ENCODE measurements around the gene MRE11. TPM values are rescaled to one million over a fixed set of nuclear protein-coding genes. Genes with fewer than 3 reads are reported as not detected.
A peak's percentile ranks its signal among the peaks of the same experiment; 100 is the strongest.

The MRE11 gene
- total RNA-seq (2014; rRNA removed; shearing (Covaris generic)) = 22.9 and 30.9 TPM in 2 replicates

DNA sequence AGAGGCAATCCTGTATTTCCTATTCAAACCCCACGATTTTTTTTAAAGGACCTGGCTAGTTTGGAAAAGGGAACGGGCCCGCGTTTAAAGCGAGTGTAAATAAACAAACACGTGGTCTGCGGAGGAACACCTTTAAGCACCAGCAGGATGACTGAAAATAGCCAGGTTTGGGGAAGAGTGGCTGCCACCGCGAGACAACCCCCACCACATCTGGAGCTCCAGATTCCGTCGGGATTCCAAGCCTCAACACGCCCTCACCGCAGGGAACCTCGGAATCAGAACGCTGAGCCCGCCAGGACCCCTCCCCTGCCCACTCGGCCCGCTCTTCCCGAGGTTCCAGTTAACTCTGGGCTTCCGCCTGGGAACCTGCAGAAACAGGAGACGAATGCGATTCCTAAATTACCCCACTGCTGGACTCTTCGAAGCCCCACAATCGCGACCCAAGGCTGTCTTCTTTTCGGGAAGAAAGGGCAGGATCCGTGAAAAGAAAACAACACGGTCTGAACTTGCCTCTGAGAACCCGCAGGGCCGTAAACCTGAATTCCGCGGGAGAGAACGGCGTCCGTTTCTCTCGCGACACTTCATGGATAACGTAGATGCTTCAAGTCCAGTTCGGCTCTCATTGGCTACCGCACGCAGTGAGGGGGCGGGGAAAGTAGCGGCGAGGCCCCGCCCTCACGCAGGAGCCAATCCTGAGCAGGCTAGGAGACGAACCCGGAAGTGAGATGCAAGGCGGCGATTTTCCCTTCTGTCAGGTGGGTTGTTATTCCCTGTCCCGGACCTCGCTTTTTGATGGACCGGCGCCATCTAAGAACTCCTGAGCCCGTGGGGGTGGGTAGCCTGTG lies at the start of gene MRE11, which contains the start of gene ANKRD49:
TSS of gene MRE11 (minus strand) at position 564 of the 845 bp plus-strand sequence. CDS start 1,043 bp downstream, outside the sequence.
TSS of gene ANKRD49 (plus strand) at position 704 of the 845 bp plus-strand sequence. CDS start 2,710 bp downstream, outside the sequence.
- peak; percentile 98 for DNase-seq (ENCODE audit: low spot score)

DNA sequence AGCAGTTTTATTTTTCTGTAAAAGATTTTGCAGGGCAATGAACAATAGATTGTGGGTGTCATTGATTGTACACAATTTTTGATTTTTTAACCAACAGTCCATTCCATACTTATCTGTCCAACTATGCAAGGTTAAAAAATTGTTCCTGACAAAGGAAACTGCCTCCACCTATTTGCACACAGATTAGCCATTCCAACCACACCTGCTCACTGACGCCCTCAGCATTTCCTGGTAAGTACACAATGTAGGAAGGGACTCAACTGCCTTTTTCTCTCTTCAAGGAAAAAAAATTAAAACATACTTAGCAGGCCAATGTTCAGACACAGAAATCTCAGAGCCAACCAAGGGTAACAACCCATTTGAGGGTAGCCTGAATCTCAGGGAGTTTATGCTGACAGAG lies 45.8 kb upstream of the MRE11 start:
- no peak for DNase-seq (ENCODE audit: low spot score)

DNA sequence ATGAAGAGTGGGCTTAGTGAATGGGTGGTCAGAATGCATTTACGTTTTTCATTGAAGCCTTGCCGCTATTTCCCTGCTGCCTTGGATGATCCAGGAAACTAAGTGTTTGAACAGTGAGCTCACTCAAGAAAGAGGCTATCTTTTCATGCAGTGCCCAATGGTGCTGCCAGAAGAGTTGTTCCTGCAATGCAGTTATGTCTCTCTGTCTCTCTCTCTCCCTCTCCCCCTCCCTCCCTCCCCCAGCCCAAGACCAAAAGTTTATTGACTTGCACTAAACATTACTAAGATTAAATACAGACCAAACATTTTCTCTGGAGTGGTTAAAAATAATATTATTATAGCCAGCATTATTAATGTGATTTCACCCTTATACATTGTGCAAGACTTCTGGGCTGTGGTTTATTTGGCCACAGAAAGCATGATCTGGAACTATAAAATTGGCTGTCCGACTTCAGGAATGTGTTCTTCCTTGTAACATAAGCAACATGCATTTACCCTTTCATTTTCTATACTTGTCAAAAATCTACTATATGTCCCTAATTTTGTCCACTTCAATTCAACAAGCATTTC lies 43.5 kb upstream of the MRE11 start:
- no peak for DNase-seq (ENCODE audit: low spot score)

DNA sequence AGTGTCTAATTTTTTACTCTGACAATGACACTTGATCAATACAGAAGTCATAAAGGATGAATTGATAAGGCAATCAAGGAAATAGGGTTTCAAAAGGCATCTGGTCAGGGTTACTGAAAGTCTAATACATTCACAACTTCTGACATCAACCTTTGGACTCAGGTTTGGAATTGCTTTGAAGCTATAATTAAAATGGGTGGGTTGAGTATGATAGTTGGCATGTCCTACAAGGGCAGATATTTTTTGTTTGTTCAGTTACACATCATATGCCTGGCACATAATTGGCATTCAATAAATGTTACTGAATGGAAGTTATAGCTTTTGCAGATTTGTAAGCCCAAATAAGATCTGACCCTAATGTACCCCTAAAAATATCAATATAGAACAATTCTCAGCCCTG lies 42.7 kb upstream of the MRE11 start:
- no peak for DNase-seq (ENCODE audit: low spot score)

DNA sequence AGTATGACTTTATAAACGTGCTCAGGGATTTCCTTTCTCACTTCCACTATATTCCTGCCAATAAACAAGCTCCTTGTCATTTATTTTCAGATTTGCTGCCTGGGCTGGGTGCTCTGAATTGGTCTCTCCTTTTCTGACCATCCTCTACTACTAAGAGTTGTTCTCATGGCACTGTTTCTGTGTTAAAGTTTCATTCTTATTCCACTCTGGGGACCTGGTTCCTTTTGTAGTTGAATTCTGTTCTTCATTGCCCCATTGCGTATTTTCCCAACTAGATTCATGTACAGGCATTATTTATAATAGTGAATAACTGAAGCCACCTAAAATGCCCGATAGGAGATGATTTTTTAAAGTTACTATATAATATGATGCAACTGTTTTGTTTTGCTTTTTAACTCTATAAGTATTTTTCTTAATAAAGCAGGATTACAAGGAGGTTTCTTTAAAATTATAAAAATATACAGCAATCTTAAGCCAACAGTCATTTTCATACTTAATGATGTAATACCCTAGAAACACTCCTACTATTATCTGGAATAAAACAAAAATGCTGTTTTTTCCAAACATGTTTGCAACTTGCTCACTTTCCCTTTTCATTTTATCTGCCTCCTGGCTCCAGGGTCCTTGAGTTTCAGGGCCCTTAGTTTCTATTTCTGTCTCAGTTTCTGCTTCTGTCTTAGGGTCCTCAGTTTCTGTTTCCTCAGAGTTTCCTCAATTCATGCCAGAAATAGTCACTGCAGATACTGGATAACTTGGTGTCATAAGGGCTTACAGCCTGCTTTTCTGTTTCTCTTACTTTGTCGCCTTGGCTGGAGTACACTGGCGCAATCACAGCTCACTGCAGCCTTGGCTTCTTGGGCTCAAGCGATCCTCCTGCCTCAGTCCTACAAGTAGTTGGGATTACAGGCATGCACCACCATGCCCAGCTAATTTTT lies 40.3 kb upstream of the MRE11 start:
- no peak for DNase-seq (ENCODE audit: low spot score)

DNA sequence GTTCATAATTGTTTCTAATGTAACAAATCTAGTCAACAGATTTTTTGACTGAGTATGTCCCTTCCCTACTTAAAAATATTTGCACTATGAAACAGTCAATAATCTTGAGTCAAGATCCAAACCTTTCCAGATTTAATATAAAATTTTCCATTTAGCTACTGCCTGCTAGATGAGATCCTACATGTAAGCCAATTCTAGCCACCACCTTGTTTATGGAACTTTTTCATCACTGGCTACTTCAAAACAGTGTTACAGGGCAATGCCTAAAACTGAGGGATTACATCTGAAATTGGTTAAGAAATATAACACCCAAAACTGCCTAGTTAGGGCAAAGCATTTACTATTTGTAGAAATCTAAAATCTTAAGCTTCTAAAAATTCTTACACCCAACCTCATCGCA lies 39.6 kb upstream of the MRE11 start:
- DNase-seq (ENCODE audit: low spot score) = no peak

DNA sequence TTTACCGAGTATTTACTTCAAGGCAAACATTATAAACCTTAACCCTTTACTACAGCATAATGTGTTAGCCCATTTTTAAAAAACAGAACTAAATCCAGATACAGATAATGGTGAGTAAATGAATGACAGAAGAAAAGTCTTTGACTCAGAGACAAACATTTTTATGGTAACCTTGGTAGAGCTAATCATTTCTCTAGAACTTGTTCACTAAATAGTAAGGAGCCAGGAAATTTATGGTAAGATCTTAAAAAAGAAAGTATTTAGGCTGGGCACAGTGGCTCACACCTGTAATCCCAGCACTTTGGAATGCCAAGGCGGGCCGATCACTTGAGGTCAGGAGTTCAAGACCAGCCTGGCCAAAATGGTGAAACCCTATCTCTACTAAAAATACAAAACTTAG lies 38.6 kb upstream of the MRE11 start:
- no peak for DNase-seq (ENCODE audit: low spot score)

DNA sequence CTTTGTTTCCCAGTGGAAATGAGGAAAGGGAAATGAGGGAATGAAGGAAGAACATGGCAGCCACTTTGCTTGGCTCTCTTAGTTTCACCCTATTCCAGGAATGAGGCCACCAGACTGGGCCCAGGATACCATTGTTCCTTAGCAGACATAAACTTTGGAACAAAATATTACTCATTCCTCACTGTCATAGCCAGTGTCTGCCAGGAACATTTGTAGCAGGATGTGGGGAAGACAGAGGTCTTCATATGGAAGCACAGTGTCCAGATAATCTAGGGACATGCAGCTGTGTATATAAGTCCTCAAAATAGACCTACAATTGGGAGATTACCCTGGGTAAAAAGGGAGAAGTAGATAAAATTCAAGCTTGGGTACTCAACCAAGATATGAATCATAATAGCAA lies 34.9 kb upstream of the MRE11 start:
- no peak for DNase-seq (ENCODE audit: low spot score)

DNA sequence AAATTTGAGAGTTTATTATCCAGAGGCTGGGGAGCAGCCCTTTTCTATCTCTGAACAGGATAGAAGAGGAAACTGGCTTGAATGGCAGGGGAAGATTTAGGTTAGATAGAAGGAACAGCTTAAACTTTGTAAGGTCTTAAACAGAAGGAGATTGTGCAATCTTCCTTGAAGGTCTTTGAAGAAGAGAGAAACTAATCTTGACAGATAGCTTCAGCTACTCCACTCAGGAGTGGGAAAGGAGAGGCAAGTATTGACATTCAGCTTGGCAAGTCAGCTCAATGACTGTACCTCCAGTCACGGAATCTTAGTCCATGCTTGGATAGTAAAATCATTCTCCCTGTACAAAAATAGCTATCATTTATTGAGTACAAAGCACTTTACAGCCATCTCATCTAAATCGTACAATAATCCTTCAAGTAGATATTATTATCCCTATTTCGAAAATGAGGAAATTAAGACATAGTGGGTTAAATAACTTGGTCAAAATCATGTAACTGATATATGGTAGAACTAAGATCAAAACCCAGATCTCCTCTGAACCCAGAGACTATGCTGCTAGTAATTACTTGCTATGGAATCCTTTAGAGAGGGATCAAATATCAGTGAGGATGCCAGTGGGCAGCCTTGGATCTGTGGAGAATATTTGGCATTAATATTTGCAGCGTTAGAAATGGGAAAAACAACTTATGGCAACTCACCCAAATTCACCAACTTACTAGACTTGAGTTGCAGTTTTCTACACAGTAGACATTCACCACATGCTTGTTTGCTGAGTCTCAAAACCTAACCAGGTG lies 33.2 kb upstream of the MRE11 start:
- DNase-seq (ENCODE audit: low spot score) = no peak

DNA sequence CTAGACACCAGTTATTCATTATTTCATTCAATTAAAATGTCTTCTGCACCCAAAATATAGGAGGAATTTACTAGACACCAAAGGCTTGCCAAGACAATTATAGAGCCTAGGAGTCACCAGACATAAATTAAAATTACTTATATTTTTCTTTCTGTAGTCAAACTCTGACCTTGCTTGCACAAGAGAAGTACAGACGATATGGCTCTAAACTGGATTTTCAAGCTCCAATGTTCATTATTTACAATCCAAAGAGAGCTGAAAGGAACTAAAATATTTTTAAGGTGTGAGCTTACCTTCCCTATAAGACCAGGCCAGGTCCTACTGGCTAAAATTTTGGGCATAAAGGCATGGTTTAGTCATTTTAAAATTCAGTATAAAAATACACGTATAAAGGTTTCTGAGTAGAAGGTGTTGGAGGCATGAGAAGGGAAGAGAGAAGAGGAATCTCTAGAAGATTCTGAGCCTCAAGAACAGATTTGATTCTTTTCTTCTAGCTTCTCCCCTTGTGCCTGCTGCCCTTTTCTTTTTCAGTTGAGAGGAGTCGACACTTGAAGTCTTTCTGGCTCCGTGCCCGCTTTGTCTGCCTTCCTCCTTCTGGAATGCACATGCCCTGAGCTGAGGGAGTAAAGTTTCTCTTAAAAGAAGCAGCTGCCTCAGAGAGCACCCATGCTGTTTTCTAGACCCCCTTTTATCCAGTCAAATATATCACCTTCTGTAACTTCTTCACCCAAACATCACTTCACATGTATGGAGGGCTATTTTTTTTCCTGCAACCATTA lies 32.1 kb upstream of the MRE11 start:
- peak; percentile 26 for DNase-seq (ENCODE audit: low spot score)

DNA sequence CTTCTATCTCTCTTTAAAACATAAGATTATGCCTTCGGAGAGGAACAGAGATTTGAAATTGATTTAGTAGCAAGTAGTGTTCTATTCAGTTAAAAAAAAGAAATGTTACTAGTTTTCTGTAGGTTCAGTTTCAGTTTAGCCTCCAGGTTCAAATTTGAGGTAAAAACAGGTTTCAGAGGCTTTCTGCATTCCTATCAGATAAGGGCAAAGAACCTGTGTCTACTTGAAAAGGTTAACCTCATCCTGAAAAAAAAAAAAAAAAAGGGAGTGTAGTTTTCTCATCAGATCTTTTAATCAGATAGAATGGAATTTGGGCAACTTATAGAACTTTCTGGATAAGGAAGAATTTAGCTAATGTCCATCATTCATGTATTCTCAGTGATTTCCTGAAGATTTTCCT lies 30.7 kb upstream of the MRE11 start:
- DNase-seq (ENCODE audit: low spot score) = no peak

DNA sequence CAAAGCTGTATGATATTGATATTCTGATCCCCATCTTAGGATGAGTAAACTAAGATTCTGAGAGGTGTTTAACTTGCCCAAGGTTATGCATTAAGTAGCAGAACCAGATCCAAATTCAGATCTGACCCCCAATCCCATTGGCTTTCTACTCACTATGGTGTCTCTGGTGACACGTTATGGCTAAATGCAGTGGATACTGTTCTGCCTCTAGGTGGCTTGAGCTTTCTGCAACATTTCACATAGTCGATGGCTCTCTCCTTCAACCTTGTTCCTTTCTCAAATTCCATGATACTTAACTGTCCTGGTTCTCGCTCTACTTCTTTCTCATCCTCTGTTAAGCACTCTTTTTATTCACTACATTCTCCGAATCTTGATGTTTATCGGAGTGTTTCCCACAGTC lies 28.0 kb upstream of the MRE11 start:
- no peak for DNase-seq (ENCODE audit: low spot score)

DNA sequence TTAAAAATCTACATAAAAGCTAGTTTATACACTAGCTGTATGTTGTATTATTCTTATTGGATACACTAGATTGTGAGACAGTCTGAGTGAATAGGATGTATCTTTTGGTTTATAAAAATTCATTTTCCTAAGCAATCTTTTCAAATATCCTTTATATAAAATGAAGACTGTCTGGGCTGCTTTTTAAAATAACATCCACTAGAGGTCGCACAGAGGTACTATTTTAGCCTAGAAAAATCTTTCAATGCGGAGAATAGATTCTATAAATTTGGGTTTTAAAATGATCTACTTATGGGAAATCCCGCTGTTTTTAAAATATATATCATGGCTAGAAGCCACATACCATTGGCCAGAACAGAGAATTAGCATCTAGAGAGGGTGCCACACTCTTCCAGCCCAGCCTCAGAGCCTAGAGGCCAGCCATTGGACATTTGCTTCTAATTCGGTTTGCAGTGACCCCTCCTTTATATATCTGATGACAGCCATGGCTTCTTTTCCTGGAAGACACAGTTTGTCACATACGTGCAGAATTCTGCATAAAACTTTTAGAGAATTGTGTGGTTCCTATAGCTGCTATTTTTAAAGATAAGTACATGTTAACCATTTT lies 25.9 kb upstream of the MRE11 start:
- no peak for DNase-seq (ENCODE audit: low spot score)

DNA sequence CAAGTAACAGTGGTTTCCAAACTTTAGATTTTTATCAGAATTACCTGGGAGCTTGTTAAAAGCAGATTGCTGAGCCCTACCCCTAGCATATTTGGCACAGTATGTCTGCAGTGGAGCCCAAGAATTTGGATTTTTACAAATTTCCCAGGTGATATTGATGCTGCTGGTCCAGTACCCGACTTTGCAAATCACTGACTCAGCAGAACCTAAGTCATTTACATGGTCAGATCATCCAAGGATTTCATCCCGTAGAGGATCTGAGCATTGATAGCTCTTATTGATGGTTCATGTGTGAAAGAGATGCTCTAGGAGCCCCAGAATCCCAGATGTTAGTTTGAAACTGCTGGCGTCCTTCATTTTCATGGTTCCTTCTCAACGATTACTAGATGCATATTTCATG lies 24.7 kb upstream of the MRE11 start:
- no peak for DNase-seq (ENCODE audit: low spot score)

DNA sequence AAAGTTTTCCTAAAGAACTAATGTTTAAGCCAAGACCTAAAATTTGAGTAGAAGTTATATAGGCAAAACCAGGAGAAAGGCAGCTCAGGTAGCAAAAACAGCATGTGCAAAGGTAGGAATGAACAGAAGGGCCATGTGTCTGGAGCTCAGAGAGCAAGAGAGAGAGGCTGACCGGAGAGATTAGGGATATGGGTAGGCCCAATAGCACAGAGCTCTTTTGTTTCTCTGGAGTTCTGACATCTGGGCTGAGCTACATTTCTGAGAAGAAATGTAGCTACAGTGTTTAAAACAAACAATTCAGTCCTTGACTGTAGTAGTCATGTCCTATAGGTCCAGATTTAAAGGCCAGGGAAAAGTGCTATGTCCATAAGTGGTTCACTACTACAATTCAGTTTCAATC lies 23.1 kb upstream of the MRE11 start:
- DNase-seq (ENCODE audit: low spot score) = no peak

DNA sequence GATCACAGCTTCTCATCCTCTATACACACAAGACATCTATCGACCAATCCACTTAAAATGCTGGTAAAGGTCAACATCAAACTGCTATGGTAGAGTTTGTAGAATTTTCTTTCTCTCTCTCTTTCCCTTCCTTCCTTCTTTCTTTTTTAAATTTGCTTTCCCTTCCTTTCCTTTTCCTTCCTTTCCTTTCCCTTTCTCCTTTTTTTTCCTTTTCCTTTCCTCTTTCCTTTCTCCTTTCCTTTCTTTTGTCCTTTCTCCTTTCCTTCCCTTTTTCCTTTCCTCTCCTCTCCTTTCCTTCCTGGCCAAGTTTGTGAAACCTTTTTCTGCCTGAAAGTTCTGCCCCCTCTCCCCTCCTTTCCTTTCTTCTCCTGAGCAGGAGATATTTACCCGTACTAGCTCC lies 21.8 kb upstream of the MRE11 start:
- DNase-seq (ENCODE audit: low spot score) = no peak

DNA sequence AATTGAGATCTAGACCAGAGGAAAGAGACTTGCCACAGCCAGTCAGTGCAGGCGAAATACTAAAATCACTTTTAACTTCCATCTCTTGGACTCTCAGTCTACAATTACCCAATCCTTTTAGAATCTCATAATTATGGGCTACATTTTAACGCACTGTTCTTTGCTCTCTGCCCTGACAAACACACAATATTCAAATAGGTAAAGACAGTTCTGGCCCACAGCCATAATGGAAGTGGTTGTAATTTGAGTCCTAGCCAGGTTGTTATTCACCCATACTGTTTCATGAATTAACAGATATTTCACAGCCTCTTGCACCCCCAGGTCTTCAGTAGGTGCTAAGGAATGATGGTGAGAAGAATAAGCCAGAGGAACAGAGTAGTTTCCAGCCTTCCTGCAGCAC lies 19.4 kb upstream of the MRE11 start:
- DNase-seq (ENCODE audit: low spot score) = no peak

DNA sequence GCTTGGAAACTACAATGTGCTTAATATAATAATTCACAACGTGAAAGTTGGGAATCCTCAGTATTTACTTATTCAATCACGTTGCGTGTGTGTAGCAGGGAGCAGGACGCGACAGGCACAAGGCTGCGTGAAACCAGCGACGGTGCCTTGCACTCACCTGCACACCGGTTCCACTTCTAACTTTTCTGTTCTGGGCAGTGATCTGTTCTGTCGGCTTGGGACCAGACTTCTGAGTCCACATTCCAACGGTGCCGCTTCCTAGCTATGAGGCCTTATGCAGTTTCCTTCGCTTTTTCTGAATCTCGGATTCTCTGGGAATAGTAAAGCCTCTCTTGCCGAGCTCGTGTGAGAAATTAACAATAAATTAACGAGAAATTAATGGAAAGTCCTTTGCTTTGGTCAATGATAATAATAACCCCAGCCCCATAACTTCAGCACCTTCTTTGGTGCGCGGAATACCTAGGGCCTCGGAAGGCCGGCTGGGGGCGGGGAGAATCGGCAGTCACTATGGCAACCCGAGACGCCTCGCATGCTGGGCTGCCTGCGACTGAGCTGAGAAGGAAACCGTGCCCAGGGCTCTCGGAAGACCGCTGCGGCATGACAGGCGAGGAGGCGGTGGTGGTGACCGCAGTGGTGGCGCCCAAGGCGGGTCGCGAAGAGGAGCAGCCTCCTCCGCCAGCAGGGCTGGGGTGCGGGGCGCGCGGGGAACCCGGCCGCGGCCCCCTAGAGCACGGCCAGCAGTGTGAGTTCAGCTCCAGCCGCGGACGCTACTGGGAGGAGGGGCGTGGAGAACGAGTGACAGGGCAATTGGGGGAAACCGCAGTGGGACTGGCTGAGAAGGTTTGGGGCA lies 18.5 kb upstream of the MRE11 start, which contains the start of gene C11orf97:
TSS of gene C11orf97 (plus strand) at position 530 of the 850 bp plus-strand sequence. CDS start at position 598, 68 bp downstream.
- peak; percentile 7 for DNase-seq (ENCODE audit: low spot score)

DNA sequence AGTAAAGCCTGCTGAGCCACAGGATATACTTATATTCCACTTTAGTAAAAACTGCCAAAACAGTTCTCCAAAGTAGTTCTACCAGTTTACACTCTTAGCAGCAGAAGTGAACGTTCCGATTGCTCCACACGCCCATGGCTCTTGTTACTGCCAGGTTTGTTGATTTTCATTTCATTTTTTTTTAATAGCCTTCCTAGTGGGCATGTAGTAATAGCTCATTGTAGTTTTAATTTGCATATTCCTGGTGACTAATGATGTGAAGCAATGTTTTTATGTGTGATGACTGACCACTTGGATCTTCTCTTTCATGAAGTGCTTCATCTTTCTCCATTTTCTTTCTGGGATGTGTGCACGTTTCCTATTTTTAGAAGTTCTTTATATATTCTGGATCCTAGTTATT lies 13.8 kb upstream of the MRE11 start:
- DNase-seq (ENCODE audit: low spot score) = no peak

Data from H4 (cell line).